T-helper 2 cell treated with Interferon-gamma antibody and Interleukin-4, amounts not matched to agents 100 ng/mL and 5 ng/mL, for 36 hours (primary cell): Measurements from ENCODE around the gene SYNGR2. TPM values are rescaled to one million over a fixed set of nuclear protein-coding genes. Genes with fewer than 3 reads are reported as not detected.

Source experiments
- intact Hi-C: fragments of 100-400 bp; cut with micrococcal nuclease; formaldehyde crosslinking; loops from one replicate; pipeline ENCODE4 v1.15.1; 2023
- total RNA-seq: library from RNA; stranded (reverse); gene quantifications from 2 replicates; pipeline ENCODE4 v1.2.3, GENCODE V29; 2022

Gene SYNGR2
- total RNA-seq, 1 donor from 2014 or later, result 59.4 TPM

DNA sequence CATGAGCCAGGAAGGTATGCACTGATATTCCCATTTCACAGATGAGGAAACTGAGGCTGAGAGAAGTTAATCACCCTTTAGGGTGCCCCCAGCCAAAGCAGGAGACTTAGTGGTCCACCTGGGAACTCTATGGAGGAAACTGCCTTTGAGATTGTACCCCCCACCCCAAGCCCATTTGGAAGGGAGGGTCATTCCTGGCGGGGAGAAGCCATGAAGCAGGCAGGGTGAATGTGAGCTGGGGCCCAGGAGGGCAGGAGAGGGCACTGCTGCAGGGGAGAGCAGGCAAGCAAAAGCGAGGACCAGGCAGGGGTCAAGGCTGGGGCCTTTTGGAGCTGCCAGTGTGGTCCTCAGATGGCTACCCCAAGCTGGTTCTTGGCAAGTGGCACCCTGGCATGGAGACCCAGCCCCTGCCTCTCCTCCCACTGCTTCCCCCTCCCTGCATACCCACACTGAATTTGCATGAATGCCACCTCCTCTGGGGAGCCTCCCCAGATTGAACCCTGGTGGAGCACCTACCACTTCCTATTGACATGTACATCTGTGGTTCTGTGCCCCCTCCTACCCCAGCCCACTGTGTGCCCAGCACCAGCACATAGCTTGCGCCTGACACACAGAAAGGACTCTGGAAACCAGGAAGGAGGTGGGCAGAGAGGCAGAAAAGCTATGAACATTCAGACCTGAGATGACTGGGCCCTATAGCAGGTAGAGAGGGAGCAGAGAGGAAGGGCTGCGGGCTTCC lies 38.9 kb upstream of the SYNGR2 start:
- intact Hi-C loops, result loop anchor here (1.0 to 10.0 kb wide), 10 partner anchors 8 to 1905 kb away; partner anchors contain the start of genes AFMID, CCDC40, MFSD11 and SOCS3

DNA sequence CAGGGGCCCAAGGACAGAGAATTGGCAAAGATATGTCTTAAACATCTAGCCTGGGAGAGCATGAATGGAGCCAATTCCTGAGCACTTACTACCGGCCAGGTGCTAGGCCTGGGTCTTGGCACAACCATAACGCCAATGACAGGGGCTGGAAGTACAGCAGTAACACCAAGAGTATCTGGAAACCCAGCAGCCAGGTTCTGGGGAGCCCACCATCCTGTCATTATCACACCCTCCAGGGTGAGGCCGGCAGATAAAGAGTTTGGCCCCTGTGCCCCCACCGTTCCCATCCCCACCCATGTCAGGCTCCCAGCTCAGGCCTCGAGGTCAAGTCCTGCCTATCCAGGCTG lies 38.3 kb upstream of the SYNGR2 start:
- intact Hi-C loops, result loop anchor here (1.0 to 10.0 kb wide), 10 partner anchors 9 to 1905 kb away; partner anchors contain the start of genes AFMID, CCDC40, MFSD11 and SOCS3

DNA sequence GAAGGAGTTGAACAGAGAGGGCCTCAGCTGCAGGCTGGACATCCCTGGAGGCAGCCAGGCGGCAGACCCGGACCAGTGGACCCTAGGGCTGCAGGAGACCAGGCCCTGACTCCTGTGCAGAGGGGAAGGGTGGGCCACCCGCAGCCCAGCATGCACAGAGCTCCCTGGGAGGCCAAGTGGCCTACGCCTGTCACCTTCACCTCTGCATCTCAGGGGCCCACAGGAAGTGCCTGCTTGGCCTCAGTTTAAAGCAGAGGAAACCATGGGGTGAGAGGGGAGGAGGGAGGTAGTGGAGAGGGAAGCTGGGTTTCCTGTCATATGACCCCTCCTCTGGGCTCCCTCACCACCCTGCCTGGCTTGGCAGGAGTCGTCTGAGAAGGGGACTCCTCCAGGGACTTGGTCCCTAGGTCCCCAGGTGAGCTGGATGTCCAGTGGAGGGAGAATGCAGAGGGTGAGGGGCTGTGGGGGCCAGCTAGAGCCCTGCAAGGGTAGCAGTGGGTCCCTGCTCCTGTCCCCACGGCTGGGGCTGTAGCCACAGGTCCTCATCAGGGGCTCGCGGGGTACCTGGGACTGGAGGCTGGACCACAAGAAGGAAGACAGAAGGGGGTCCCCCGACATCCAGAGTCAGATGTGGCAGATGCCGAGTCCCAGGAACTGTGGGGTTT lies 37.8 kb upstream of the SYNGR2 start, which contains the start of gene TMC8:
TSS of gene TMC8 (plus strand) at position 335 of the 665 bp plus-strand sequence. CDS start 818 bp downstream, outside the sequence.
- intact Hi-C loops, result loop anchor here (1.0 to 10.0 kb wide), 10 partner anchors 9 to 1904 kb away; partner anchors contain the start of genes AFMID, CCDC40, MFSD11 and SOCS3

DNA sequence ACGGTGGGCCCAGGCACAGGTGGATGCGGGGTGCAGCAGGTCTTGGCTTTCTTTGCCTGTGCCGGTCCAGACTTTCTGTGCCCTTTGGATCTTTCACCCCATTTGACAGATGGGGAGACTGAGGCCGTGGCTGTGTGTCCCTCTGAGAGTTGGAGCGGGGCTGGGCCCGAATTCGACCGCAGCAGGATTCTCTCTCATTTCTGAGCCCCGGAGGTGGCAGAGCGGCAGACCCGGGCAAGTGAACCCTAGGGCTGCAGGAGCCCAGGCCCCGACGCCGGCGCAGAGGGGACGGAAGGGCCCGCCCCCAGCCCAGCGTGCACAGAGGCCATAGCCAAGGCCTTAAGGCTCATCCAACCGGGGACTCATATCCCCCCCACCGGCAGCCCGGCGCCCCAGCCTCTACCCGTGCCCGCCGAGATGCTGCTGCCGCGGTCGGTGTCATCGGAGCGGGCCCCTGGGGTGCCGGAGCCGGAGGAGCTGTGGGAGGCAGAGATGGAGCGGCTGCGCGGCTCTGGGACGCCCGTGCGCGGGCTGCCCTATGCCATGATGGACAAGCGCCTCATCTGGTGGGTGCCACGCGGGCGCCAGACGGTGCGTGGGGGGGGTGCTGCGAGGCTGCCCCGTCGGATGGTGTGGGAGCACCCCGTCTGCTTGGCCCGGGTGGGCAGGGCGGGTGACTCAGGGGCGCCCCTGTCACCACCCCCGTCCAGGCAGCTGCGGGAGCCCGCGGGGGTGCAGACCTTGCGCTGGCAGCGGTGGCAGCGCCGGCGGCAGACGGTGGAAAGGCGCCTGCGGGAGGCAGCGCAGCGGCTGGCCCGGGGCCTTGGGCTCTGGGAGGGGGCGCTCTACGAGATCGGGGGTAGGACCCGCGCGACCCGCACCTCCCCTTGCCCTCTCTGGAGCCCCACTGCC lies 37.0 kb upstream of the SYNGR2 start:
- intact Hi-C loops, result loop anchor here (2.0 to 10.0 kb wide), 8 partner anchors 46 to 1903 kb away; partner anchors contain the start of genes AFMID, CCDC40, MFSD11 and SOCS3

DNA sequence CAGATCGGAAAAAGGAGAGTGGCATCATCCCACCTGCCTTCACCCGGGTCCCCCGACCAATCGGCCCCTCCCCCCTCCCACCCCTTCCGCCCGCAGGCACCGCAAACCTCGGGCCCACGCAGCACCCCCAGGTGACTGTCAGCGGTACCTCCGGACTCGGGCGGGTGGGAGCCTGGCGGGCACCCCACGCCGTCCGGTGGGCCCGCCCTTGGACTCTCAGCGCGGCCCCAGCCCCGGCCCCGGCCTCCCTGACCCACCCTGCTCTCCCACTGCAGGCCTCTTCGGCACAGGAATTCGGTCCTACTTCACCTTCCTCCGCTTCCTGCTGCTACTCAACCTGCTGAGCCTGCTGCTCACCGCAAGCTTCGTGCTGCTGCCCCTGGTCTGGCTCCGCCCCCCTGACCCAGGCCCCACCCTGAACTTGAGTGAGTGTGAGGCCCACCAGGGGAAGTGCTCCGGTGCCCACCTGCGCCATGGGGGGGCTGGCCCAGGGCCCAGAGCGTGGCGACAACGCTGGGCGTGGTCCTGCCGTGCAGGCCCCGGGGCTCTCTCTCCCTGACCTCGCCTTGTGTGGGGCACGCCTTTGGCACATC lies 36.2 kb upstream of the SYNGR2 start:
- intact Hi-C loops, result loop anchor here (5.0 to 10.0 kb wide), 6 partner anchors 45 to 1903 kb away; partner anchors contain the start of genes CCDC40, MFSD11, SRSF2 and TBC1D16

DNA sequence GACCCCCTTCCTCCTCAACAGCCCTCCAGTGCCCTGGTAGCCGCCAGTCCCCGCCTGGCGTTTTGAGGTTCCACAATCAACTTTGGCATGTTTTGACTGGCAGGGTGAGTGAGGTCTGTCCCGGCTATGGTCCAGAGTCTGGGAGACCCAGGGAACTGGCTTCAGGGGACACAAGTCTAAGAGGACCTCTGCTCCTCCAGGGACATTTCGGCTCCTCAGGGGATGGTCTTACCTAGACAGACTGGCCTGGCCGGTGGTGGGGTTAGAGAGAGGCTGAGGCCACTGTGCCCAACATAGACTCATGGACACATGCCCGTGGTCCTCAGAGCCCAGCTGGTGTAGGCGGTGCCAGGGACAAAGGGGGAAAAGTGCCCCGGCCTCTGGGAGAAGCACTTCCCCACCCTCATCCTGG lies 35.6 kb upstream of the SYNGR2 start:
- intact Hi-C loops, result loop anchor here (5.0 to 10.0 kb wide), 6 partner anchors 45 to 1902 kb away; partner anchors contain the start of genes CCDC40, MFSD11, SRSF2 and TBC1D16

DNA sequence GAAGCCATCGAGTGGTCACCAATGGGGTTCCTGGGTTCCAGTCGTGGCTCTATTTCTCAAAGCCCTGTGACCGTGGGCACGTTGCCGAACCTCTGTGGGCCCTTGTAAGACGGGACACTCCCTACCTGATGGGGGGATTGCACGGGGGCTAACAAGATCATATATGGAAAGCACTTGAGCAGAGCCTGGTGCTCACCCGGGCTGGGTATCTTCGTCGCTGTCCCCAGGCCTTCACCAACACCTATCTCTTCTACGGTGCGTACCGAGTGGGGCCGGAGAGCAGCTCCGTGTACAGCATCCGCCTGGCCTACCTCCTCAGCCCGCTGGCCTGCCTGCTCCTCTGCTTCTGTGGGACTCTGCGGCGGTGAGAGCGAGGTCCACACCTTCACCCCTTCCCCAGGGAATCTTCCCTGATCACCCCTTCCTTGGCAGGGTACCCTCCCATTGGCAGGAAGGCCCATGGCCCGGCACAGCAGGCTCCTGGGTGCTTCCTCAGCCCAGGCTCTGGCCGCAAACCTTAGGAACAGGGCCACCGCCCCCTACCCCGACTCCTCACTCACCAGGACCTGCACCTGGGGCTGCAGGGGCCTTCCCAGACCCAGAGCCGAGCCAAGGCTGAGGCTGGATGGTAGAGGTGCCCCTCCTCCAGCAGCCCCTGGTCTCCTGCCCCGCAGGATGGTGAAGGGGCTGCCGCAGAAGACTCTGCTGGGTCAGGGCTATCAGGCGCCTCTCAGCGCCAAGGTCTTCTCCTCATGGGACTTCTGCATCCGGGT lies 35.0 kb upstream of the SYNGR2 start:
- intact Hi-C loops, result loop anchor here (5.0 to 10.0 kb wide), 6 partner anchors 44 to 1901 kb away; partner anchors contain the start of genes CCDC40, MFSD11, SRSF2 and TBC1D16

DNA sequence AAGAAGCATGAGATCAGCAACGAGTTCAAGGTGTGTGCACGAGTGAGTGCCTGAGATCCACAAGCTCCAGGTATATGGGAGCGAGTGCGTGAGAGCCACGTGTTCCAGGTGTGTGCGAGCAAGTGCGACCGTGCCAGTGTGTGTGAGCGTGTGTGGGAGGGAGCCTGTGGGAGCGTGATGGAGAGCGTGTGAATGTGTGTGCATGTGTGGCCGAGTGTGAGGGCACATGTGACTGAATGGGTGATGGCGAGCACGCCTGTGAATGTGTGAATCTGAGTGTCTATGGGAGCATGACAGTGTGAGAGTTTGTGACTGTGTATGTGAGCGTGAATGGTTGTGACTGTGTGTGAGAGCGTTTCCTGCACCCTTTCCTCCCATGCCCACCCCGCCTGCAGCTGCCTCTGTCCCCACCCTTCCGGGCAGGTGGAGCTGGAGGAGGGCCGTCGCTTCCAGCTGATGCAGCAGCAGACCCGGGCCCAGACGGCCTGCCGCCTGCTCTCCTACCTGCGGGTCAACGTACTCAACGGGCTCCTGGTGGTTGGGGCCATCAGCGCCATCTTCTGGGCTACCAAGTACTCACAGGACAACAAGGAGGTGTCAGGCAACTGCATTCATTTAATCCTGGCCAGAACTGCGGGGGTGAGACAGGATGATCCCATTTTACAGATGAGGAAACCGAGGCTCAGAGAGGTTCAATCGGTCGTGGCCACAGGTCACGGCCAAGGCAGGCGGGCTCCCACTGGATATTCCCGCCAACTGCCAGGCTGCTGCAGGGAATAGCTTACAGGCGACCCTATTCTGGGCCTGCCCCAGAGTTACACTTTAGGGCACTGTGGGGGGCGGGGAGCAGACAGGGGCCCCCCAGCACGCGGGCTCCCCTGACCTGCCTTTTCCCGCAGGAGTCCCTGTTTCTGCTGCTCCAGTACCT lies 34.1 kb upstream of the SYNGR2 start:
- intact Hi-C loops, result loop anchor here (1.0 to 10.0 kb wide), 9 partner anchors 13 to 1901 kb away; partner anchors contain the start of genes CCDC40, MFSD11, SRSF2 and TBC1D16

DNA sequence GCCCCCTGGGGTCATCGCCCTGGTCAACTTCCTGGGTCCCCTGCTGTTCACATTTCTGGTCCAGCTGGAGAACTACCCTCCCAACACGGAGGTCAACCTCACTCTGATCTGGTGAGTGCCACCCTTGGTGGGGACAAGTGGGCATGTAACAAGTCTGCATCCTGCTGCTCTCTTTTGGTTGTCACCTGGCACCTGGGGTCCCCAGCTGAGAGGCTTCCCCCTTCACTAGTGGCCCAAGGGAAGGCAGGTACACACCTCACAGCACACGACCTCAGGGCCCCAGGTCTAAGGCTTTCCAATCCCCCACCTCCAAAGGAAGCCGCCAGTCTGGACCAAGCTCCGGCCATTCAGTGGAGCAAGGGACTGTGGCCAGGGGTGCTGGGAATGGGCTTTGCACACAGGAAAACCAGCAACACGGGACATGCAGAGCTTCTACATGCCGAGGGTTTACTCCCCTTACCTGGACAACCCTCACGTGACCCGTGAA lies 33.4 kb upstream of the SYNGR2 start:
- intact Hi-C loops, result loop anchor here (1.0 to 10.0 kb wide), 9 partner anchors 14 to 1900 kb away; partner anchors contain the start of genes CCDC40, MFSD11, SRSF2 and TBC1D16

DNA sequence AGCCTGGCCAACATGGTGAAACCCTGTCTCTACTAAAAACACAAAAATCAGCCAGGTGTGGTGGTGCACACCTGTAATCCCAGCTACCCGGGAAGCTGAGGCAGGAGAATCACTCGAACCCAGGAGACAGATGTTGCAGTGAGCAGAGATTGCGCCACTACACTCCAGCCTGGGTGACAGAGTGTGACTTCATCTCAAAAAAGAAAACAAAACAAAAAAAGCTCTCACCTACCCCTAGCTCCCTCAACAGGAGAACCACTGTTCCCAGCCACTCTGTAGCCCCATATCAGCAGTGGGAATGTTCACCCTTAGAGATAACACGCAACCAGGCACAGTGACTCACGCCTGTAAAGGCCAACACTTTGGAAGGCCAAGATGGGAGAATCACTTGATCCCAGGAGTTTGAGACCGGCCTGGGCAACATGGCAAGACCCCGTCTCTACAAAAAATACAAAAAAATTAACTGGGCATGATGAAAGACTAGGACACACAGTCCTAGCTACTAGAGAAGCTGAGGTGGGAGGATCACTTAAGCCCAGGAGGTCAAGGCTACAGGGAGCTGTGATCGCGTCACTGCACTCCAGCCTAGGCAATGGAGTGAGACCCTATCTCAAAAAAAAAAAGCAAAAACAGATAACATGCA lies 32.4 kb upstream of the SYNGR2 start:
- intact Hi-C loops, result loop anchor here (2.0 to 10.0 kb wide), 4 partner anchors 15 to 1899 kb away; partner anchors contain the start of genes CCDC40 and TBC1D16

DNA sequence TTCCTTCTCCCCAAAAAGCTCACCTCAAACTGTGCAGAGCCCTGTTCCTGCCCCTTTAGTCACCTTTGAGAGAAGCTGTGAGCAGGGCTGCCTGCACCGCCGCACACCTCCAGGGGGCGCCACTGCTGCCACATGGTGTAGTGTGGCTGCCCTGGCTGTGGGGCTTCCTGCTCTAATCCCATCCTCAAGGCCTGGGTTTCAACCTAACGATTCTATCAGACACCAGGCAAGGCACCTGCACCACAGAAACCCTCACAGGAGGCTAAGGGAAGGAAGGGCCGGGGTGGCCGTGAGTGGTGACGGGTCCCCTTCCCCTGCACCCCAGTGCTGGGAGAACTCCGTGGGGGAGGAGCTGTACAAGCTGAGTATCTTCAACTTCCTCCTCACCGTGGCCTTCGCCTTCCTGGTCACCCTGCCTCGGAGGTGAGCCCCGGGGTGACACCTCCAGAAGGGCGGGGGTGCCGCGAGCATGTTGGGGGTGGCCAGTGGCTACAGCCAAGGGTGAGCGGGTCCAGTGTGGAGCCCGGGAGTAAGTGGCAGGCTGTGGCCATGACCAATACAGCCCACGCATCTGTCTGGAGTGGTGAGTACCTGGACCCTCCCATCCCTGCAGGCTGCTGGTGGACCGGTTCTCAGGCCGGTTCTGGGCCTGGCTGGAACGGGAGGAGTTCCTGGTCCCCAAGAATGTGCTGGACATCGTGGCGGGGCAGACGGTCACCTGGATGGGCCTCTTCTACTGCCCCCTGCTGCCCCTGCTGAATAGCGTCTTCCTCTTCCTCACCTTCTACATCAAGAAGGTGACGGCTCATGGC lies 30.8 kb upstream of the SYNGR2 start:
- intact Hi-C loops, result loop anchor here (10.0 kb wide), 2 partner anchors 683 to 1897 kb away; partner anchors contain the start of genes CCDC40 and TBC1D16

DNA sequence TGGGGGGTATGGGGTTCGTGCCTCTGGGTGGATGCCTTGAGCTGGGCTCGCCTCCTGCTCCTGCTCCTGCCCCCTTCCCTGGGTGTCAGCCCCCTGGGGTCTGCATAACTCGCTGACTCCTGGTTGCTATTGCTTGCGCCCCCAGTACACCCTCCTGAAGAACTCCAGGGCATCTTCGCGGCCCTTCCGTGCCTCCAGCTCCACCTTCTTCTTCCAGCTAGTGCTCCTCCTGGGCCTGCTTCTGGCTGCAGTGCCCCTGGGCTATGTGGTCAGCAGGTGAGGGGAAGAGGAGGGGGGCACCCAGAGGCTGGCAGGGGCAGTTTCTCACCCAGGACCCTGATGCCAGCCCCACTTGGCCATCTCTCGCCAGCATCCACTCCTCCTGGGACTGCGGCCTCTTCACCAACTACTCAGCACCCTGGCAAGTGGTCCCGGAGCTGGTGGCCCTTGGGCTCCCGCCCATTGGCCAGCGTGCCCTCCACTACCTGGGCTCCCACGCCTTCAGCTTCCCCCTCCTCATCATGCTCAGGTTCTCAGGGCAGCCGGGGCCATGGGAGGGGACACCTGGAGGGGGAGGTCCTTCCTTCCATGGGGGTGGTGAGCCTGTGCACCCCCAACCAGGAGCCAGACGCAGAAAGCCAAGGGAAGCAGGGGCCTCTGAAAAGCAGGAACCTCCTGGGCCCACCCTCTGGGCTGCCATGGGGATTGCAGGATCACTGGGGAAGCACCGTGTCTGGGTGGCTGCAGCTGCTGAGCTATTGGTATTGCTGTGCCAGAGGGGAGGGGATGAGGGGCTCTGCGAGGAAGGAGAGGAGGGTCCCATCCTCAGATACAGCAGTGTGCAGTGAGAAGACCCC lies 29.9 kb upstream of the SYNGR2 start:
- intact Hi-C loops, result loop anchor here (10.0 kb wide), 2 partner anchors 684 to 1896 kb away; partner anchors contain the start of genes CCDC40 and TBC1D16

DNA sequence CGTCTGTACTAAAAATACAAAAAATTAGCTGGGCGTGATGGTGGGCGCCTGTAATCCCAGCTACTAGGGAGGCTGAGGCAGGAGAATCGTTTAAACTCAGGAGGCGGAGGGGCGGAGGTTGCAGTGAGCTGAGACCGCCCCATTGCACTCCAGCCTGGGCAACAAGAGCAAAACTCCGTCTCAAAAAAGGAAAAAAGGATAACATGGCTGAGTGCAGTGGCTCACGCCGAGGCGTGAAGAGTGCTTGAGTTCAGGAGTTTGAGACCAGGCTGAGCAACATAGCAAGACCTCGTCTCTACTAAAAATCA lies 28.6 kb upstream of the SYNGR2 start:
- intact Hi-C loops, result loop anchor here (1.0 to 10.0 kb wide), 6 partner anchors 10 to 1895 kb away; partner anchors contain the start of genes AFMID, BIRC5, CCDC40 and TBC1D16

DNA sequence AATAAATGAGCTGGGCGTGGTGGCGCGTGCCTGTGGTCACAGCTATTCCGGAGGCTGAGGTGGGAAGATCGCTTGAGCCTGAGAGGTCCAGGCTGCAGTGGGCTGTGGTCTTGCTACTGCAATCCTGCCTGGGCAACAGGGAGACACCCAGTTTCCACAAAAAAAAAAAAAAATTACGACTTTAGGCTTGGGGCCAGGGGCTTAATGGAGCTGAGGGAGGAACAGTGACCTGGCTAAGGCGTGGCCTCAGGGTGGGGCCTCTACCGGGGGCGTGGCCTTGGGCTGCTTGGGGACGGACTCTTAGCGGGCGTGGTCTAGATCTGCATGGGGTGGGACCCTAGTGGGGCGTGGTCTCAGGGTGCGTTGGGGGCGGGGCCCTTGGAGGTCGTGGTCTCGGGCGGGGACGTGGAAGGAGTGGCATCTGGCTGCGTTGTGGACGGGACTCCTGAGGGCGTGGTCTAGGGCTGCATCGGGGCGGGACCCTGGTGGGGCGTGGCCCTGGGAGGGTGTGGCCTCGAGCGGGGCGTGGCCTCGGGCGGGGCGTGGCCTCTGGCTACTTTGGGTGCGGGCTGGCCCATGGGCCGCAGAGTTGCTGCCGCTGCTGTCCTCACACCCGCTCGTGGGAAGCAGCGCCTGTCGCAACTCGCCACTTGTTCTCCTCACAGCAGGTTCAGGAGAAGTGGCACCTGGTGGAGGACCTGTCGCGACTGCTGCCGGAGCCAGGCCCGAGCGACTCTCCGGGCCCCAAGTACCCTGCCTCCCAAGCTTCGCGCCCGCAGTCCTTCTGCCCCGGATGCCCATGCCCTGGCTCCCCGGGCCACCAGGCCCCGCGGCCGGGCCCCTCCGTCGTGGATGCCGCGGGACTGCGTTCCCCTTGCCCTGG lies 28.0 kb upstream of the SYNGR2 start:
- intact Hi-C loops, result loop anchor here (1.0 to 2.0 kb wide), 4 partner anchors 10 to 74 kb away; partner anchors contain the start of genes AFMID, BIRC5, TK1 and TMC8
